ENCODE measurements around the gene LECT2. TPM values are rescaled to one million over a fixed set of nuclear protein-coding genes. Genes with fewer than 3 reads are reported as not detected.

The LECT2 gene
- total and polyA plus RNA-seq, 10 of the 15 experiments (the other 5 are each of a cell fraction or from before 2014, with no cell fraction given): not detected

DNA sequence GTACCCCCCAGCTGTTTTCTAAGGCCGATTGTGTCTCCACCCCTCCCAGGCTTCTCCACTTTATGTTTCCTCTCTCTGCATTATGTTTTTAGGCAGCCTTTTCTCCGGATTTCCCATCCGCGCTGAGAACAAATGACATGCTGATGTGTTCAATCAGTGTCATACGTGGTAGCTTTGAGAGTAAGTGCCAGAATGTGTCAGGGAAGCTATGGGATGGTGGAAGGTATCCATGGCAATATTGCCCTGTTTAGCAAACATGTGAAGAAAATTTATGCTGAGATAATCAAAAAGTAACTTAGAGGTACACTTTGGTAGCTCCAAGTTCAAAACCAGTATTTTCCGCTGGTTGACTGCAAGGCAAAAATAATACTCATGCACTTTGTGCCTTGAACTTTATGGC is 36.6 kb upstream of the LECT2 start:
- H3K4me1 ChIP-seq (ENCODE audit: control insufficient read depth, insufficient read depth, low read length): no peaks in the 10 kb centered on the region
- in situ Hi-C loops (cut with MboI) (no loop called here), intact Hi-C loops (cut with micrococcal nuclease; ENCODE audit: unreplicated experiment) (no loop called here)
- no peak overlapping the region for H3K4me2 ChIP-seq (ENCODE audit: control insufficient read depth, insufficient read depth)
- no peak overlapping the region for H3K4me3 ChIP-seq
- no TSS peak for BruUV-seq (replicated peaks)
- no peak for ATAC-seq
- no peak overlapping the region for H3K27ac ChIP-seq (ENCODE audit: control insufficient read depth, insufficient read depth)
- RAD21 ChIA-PET (ENCODE audit: unreplicated experiment): interaction anchor here (0.6 kb wide), 1 partner anchor 272 kb away, joined by 3 read pairs; no protein-coding TSS in a partner anchor
- no peaks in the 10 kb centered on the region for H3K36me3 ChIP-seq (ENCODE audit: control insufficient read depth in 2 of 2, insufficient read depth in 2 of 2, low read length in 1 of 2)
- no peak for FAIRE-seq
- H3K27me3 ChIP-seq (replicated peaks in 1 of 2; ENCODE audit: control insufficient read depth in 2 of 2, insufficient read depth in 2 of 2, low read length in 1 of 2): peaks cover 0 to 5% of the 10 kb centered on the region in 2 experiments; a peak in 3 of 4 replicates
- CTCF ChIA-PET: interaction anchor here (4.0 kb wide), 1 partner anchor 13 kb away, joined by 12 read pairs; no protein-coding TSS in a partner anchor
- H4K20me1 ChIP-seq (ENCODE audit: control insufficient read depth, insufficient read depth): no peaks in the 10 kb centered on the region
- no peak for DNase-seq (ENCODE audit: low read depth, low spot score)
- no peak overlapping the region for H2AFZ ChIP-seq (ENCODE audit: control insufficient read depth, low read depth, low read length)
- no peaks in the 10 kb centered on the region for H3K79me2 ChIP-seq (ENCODE audit: control insufficient read depth, insufficient read depth, low read length)
- no peaks in the 10 kb centered on the region; the same call in 2 of the 3 replicates for H3K9me3 ChIP-seq (replicated peaks; ENCODE audit: control insufficient read depth, insufficient read depth, low read length)
- H3K9ac ChIP-seq (ENCODE audit: control insufficient read depth, insufficient read depth, low read length): no peak overlapping the region
- no peak for TF ChIP-seq ZBTB4 (CRISPR knock-in tag; IDR thresholded peaks at IDR 0.05)
- TF ChIP-seq TCF12 (IDR thresholded peaks at IDR 0.05; ENCODE audit: low read depth, low read length): no peak
- no peak for TF ChIP-seq RAD21 (IDR thresholded peaks at IDR 0.05; ENCODE audit: insufficient read depth, low read depth, low read length)
- TF ChIP-seq RAD51 (IDR thresholded peaks at IDR 0.05): no peak
- WGBS (ENCODE audit: insufficient coverage, insufficient replicate concordance, low lambda C conversion rate, missing lambda C conversion rate): 37% methylated on average over 6 of the region's 6 CpGs
- POLR2A ChIA-PET: no interaction called here
- SMC1A ChIA-PET (ENCODE audit: uncharacterized antibody, unreplicated experiment): no interaction called here
